Forelimb muscle (tissue), 1 donor: Measurements from ENCODE around the gene WDFY4. TPM values are rescaled to one million over a fixed set of nuclear protein-coding genes. Genes with fewer than 3 reads are reported as not detected.

Experiments
- DNase-seq: peaks from one replicate; pipeline ENCODE4 v3.0.0-alpha.2; 2013; ENCODE audit warnings: low read depth
- polyA plus RNA-seq: library from polyadenylated mRNA; unstranded; fragments of 120-200 nt; gene quantifications from one replicate; pipeline ENCODE4 v1.2.1, GENCODE V29; 2013; ENCODE audit not compliant: insufficient read length

Gene WDFY4
- polyA plus RNA-seq, 1 donor: 3.7 TPM

GRCh38 chr10:48902096-48902495 is 217.4 kb downstream of the WDFY4 start:
- no peak for DNase-seq

- DNase-seq: no peak
These were observed 218.5 kb downstream of the WDFY4 start for GRCh38 chr10:48903151-48903550.

GRCh38 chr10:48904861-48905260 is 220.2 kb downstream of the WDFY4 start:
- no peak for DNase-seq

- DNase-seq: no peak
These were observed 220.6 kb downstream of the WDFY4 start for GRCh38 chr10:48905311-48905710.

GRCh38 chr10:48906841-48907240 is 222.2 kb downstream of the WDFY4 start:
- DNase-seq: no peak

GRCh38 chr10:48907730-48908129 is 223.1 kb downstream of the WDFY4 start:
- no peak for DNase-seq

GRCh38 chr10:48910548-48910947 is 225.9 kb downstream of the WDFY4 start:
- DNase-seq: no peak

- no peak for DNase-seq
These were observed 229.0 kb downstream of the WDFY4 start for GRCh38 chr10:48913674-48914073.

GRCh38 chr10:48923748-48924147 is 239.1 kb downstream of the WDFY4 start:
- no peak for DNase-seq

GRCh38 chr10:48924988-48925387 is 240.3 kb downstream of the WDFY4 start:
- DNase-seq: no peak

GRCh38 chr10:48926255-48926654 is 241.6 kb downstream of the WDFY4 start:
- no peak for DNase-seq

- no peak for DNase-seq
These were observed 242.3 kb downstream of the WDFY4 start for GRCh38 chr10:48926764-48927540.

- no peak for DNase-seq
These were observed 244.8 kb downstream of the WDFY4 start for GRCh38 chr10:48929413-48929990.

- DNase-seq: no peak
These were observed 246.5 kb downstream of the WDFY4 start for GRCh38 chr10:48931188-48931587.

GRCh38 chr10:48932831-48933664 is 248.4 kb downstream of the WDFY4 start:
- DNase-seq: no peak

- DNase-seq: no peak
These were observed 250.2 kb downstream of the WDFY4 start for GRCh38 chr10:48934672-48935501.

GRCh38 chr10:48935577-48935976 is 250.9 kb downstream of the WDFY4 start:
- no peak for DNase-seq

- no peak for DNase-seq
These were observed 253.1 kb downstream of the WDFY4 start for GRCh38 chr10:48937796-48938195.

- DNase-seq: no peak
These were observed 253.6 kb downstream of the WDFY4 start for GRCh38 chr10:48938281-48938680.

GRCh38 chr10:48938990-48939536 is 254.4 kb downstream of the WDFY4 start:
- no peak for DNase-seq

GRCh38 chr10:48939790-48940325 is 255.2 kb downstream of the WDFY4 start, which contains the start of gene LRRC18:
Gene LRRC18 (minus strand): TSS chr10:48939840. CDS start chr10:48914155, 25,685 bp downstream.
- no peak for DNase-seq
